HL-60 (cell line): ENCODE data around the gene CACNA2D3.

ENCODE experiments used
- GABPA ChIP-seq: IDR thresholded peaks from 2 replicates; pipeline ENCODE4 v1.6.1; 2012; ENCODE audit warnings: low read depth
- POLR2AphosphoS5 ChIP-seq: IDR thresholded peaks from 2 replicates; pipeline ENCODE4 v1.6.1; 2012; ENCODE audit warnings: low read depth
- REST ChIP-seq: IDR thresholded peaks from 2 replicates; pipeline ENCODE4 v1.6.1; 2012; ENCODE audit warnings: low read depth; ENCODE audit not compliant: insufficient replicate concordance
- SPI1 ChIP-seq: IDR thresholded peaks from 2 replicates; pipeline ENCODE4 v1.6.1; 2012; ENCODE audit warnings: low read depth, mild to moderate bottlenecking, borderline replicate concordance
- TF ChIP-seq, protein P1 (sequence below): IDR thresholded peaks from one replicate; pipeline ENCODE4 v1.5.1; 2011; ENCODE audit warnings: low read length, control low read depth, inconsistent platforms; ENCODE audit not compliant: insufficient read depth

GRCh38 chr3:54895613-54896012 lies 773.3 kb downstream of the CACNA2D3 start:
- TF ChIP-seq POLR2AphosphoS5 (no peak), REST (peak; percentile 52), GABPA (no peak), SPI1 (no peak)
- TF ChIP-seq, protein P1, sequence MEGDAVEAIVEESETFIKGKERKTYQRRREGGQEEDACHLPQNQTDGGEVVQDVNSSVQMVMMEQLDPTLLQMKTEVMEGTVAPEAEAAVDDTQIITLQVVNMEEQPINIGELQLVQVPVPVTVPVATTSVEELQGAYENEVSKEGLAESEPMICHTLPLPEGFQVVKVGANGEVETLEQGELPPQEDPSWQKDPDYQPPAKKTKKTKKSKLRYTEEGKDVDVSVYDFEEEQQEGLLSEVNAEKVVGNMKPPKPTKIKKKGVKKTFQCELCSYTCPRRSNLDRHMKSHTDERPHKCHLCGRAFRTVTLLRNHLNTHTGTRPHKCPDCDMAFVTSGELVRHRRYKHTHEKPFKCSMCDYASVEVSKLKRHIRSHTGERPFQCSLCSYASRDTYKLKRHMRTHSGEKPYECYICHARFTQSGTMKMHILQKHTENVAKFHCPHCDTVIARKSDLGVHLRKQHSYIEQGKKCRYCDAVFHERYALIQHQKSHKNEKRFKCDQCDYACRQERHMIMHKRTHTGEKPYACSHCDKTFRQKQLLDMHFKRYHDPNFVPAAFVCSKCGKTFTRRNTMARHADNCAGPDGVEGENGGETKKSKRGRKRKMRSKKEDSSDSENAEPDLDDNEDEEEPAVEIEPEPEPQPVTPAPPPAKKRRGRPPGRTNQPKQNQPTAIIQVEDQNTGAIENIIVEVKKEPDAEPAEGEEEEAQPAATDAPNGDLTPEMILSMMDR, result no peak
